HCT116 (cell line): ENCODE results near the gene MAP4K4. TPM values are rescaled to one million over a fixed set of nuclear protein-coding genes. Genes with fewer than 3 reads are reported as not detected.

Experiments
- ATAC-seq: fragments of 200-7000 bp; cut with Tn5 transposase; 2 replicates; pipeline ENCODE4 v1.9.1; 2020; ENCODE audit warnings: mild to moderate bottlenecking, moderate library complexity
- BruUV-seq: library from RNA; stranded (reverse); fragments of 400-500 nt; replicated peaks from 2 replicates; lab custom pipeline; 2021; lab: Mats Ljungman, UMichigan
- CTCF ChIA-PET: fragments of 300-600 bp; sonication (Branson Sonifier 250); formaldehyde crosslinking; loops from one replicate; lab custom pipeline; 2021; ENCODE audit warnings: antibody characterized with exemption; lab: Charles Lee
- POLR2A ChIA-PET: fragments of 300-600, 350-600 bp; sonication (Branson Sonifier 250); formaldehyde crosslinking; loops from one replicate; lab custom pipeline; 2021; ENCODE audit warnings: antibody characterized with exemption; lab: Charles Lee
- RAD21 ChIA-PET, 2 experiments: fragments of 300-600 bp; sonication (Branson Sonifier 250); formaldehyde crosslinking; loops; one replicate each; lab custom pipeline; 2023; ENCODE audit warnings: low total read pairs in 2 of 2; ENCODE audit not compliant: uncharacterized antibody in 2 of 2, unreplicated experiment in 2 of 2, low non-redundant PET in 1 of 2; lab: Charles Lee
- DNase-seq: peaks from one replicate; pipeline ENCODE4 v3.0.0-alpha.2; 2010; ENCODE audit warnings: low read depth, low spot score
- H2AFZ ChIP-seq: fragments of 200-600 bp; shearing (Covaris generic), sonication (generic); 2 replicates; pipeline ENCODE4 v1.6.1; 2017; ENCODE audit warnings: low read depth, mixed run types, mixed read lengths, antibody characterized with exemption, low read length; ENCODE audit not compliant: poor library complexity, severe bottlenecking
- H3K27ac ChIP-seq: 2 replicates; pipeline ENCODE4 v1.5.1; 2012; ENCODE audit warnings: low read depth, low read length
- H3K27me3 ChIP-seq: fragments of 200-600 bp; sonication (generic); 2 replicates; pipeline ENCODE4 v1.6.1; 2016; ENCODE audit warnings: mixed run types, low read length, mixed read lengths; ENCODE audit not compliant: insufficient read depth
- H3K36me3 ChIP-seq, 2 experiments: fragments of 200-500 bp in 1 of 2; fragments of 200-600 bp in 1 of 2; sonication (Bioruptor generic) in 1 of 2; sonication (generic) in 1 of 2; 2 replicates each; pipeline versions ENCODE4 v1.5.1 to v1.6.1; 2014 to 2016; ENCODE audit warnings: low read length in 2 of 2, inconsistent platforms in 1 of 2, mixed read lengths in 1 of 2, mixed run types in 1 of 2; ENCODE audit not compliant: insufficient read depth in 2 of 2, control insufficient read depth in 1 of 2
- H3K4me1 ChIP-seq, 2 experiments: fragments of 200-600 bp in 1 of 2; sonication (generic) in 1 of 2; 2 replicates each; pipeline versions ENCODE4 v1.5.1 to v1.6.1; 2012 to 2017; ENCODE audit warnings: low read length in 2 of 2, inconsistent platforms in 1 of 2, mild to moderate bottlenecking in 1 of 2, mixed read lengths in 1 of 2, mixed run types in 1 of 2, moderate library complexity in 1 of 2; ENCODE audit not compliant: insufficient read depth in 2 of 2, control insufficient read depth in 1 of 2
- H3K4me2 ChIP-seq: fragments of 200-600 bp; sonication (generic); 2 replicates; pipeline ENCODE4 v1.6.1; 2017; ENCODE audit warnings: mixed run types, low read length, mixed read lengths
- H3K4me3 ChIP-seq, 2 experiments: fragments of 200-600 bp in 1 of 2; sonication (generic) in 1 of 2; replicated peaks in 1 of 2; 2 replicates each; pipeline ENCODE4 v1.5.1; 2011 to 2016; ENCODE audit warnings: low read length in 2 of 2, control low read depth in 1 of 2, low read depth in 1 of 2, mild to moderate bottlenecking in 1 of 2, mixed read lengths in 1 of 2, mixed run types in 1 of 2
- H3K79me2 ChIP-seq: fragments of 200-600 bp; sonication (generic); 2 replicates; pipeline ENCODE4 v1.6.1; 2017; ENCODE audit warnings: mild to moderate bottlenecking, mixed run types, low read length, moderate library complexity, mixed read lengths; ENCODE audit not compliant: insufficient read depth
- H3K9ac ChIP-seq: fragments of 200-600 bp; sonication (generic); 2 replicates; pipeline ENCODE4 v1.6.1; 2016; ENCODE audit warnings: low read length, mixed read lengths
- H3K9me2 ChIP-seq: fragments of 200-600 bp; sonication (generic), shearing (Covaris generic); 2 replicates; pipeline ENCODE4 v1.6.1; 2017; ENCODE audit warnings: mixed run types, mild to moderate bottlenecking, moderate library complexity; ENCODE audit not compliant: insufficient read depth
- H3K9me3 ChIP-seq, 2 experiments: fragments of 200-500 bp in 1 of 2; fragments of 200-600 bp in 1 of 2; sonication (Bioruptor generic) in 1 of 2; sonication (generic) in 1 of 2; 2 replicates each; pipeline ENCODE4 v1.6.1; 2014 to 2017; ENCODE audit warnings: low read length in 2 of 2, mixed read lengths in 2 of 2, inconsistent platforms in 1 of 2, low read depth in 1 of 2, mild to moderate bottlenecking in 1 of 2, mixed run types in 1 of 2, moderate library complexity in 1 of 2; ENCODE audit not compliant: control insufficient read depth in 1 of 2, insufficient read depth in 1 of 2
- H4K20me1 ChIP-seq: fragments of 200-600 bp; sonication (generic), shearing (Covaris generic); 2 replicates; pipeline ENCODE4 v1.6.1; 2017; ENCODE audit warnings: mixed run types, mild to moderate bottlenecking, moderate library complexity; ENCODE audit not compliant: insufficient read depth
- CEBPB ChIP-seq: IDR thresholded peaks from 2 replicates; pipeline ENCODE4 v1.6.1; 2012; ENCODE audit warnings: low read depth
- ELF1 ChIP-seq: IDR thresholded peaks from 2 replicates; pipeline ENCODE4 v1.6.1; 2012; ENCODE audit warnings: low read depth, borderline replicate concordance
- FOSL1 ChIP-seq: IDR thresholded peaks from 2 replicates; pipeline ENCODE4 v1.6.1; 2012; ENCODE audit warnings: low read depth
- RAD21 ChIP-seq: IDR thresholded peaks from 2 replicates; pipeline ENCODE4 v1.6.1; 2012; ENCODE audit warnings: low read depth, mild to moderate bottlenecking
- REST ChIP-seq: IDR thresholded peaks from 2 replicates; pipeline ENCODE4 v1.6.1; 2012; ENCODE audit warnings: low read depth
- SIN3A ChIP-seq: IDR thresholded peaks from 2 replicates; pipeline ENCODE4 v1.6.1; 2012; ENCODE audit warnings: low read depth
- SP1 ChIP-seq: IDR thresholded peaks from 2 replicates; pipeline ENCODE4 v1.6.1; 2012; ENCODE audit warnings: low read depth
- TCF7L2 ChIP-seq: IDR thresholded peaks from 2 replicates; pipeline ENCODE4 v1.7.0; 2011; ENCODE audit warnings: borderline replicate concordance, inconsistent platforms; ENCODE audit not compliant: insufficient read depth, insufficient read length; ENCODE audit errors: extremely low read depth
- YY1 ChIP-seq: IDR thresholded peaks from 2 replicates; pipeline ENCODE4 v1.6.1; 2011; ENCODE audit warnings: low read length, low read depth, moderate library complexity, mild to moderate bottlenecking; ENCODE audit not compliant: insufficient replicate concordance; ENCODE audit errors: extremely low read depth
- ZFX ChIP-seq: fragments of 450-650 bp; IDR thresholded peaks from 2 replicates; pipeline ENCODE4 v1.6.1; 2017
- intact Hi-C: fragments of 100-400 bp; cut with micrococcal nuclease; formaldehyde crosslinking; loops from 2 replicates; pipeline ENCODE4 v1.10.0; 2022
- total RNA-seq: library from RNA; stranded (reverse); gene quantifications from one replicate; pipeline ENCODE4 v1.2.1, GENCODE V29; 2021; ENCODE audit not compliant: unreplicated experiment
- TF ChIP-seq, protein P1 (sequence below), 3 experiments: fragments of 200-600 bp in 1 of 3; sonication (generic) in 1 of 3; IDR thresholded peaks in 2 of 3; conservative IDR thresholded peaks in 1 of 3; 2 replicates each; pipeline ENCODE4 v1.5.1; 2012 to 2017; ENCODE audit warnings: low read depth in 2 of 3, low read length in 2 of 3, antibody characterized with exemption in 1 of 3, borderline replicate concordance in 1 of 3, control low read depth in 1 of 3, mild to moderate bottlenecking in 1 of 3, mixed read lengths in 1 of 3, mixed run types in 1 of 3, moderate library complexity in 1 of 3; ENCODE audit not compliant: insufficient read depth in 1 of 3

Gene MAP4K4
- total RNA-seq, 1 experiment from 2014 or later = 62.3 TPM

DNA sequence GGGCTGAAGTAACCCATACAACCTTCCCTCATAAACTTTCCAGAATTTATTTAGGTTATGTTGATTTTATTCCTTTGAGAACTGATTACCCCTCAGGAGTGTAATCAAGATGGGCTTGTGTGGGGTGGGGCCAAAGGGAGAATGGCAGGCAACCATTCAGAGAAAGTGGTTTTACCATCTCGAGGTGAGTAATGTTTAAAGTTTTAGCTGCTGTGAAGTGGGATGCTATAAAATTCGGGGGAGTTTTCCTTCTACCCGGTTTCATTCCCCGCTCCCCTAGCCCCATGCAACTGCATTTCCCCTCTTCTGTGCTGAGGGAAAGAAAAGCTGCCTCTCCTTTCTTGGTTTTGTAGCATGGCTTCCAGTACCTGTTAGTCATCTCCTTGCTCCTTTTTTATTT, 34.7 kb downstream of the MAP4K4 start:
- no peak for DNase-seq
- ATAC-seq = no peak
- POLR2A ChIA-PET = no interaction called here
- BruUV-seq = no TSS peak
- intact Hi-C loops = no loop called here
- Histone ChIP-seq H3K4me2 (no peak overlapping the region), H3K36me3 (no peaks in the 10 kb centered on the region), H3K4me1 (peaks cover 0 to 4% of the 10 kb centered on the region in 2 experiments; a peak in 1 of 4 replicates), H3K9ac (no peak overlapping the region), H4K20me1 (no peaks in the 10 kb centered on the region), H3K9me2 (no peaks in the 10 kb centered on the region), H3K27ac (no peak overlapping the region), H2AFZ (no peak overlapping the region), H3K4me3 (no peak overlapping the region), H3K9me3 (no peaks in the 10 kb centered on the region), H3K27me3 (no peaks in the 10 kb centered on the region), H3K79me2 (peaks cover 94% of the 10 kb centered on the region)
- CTCF ChIA-PET = no interaction called here
- RAD21 ChIA-PET = no interaction called here
- TF ChIP-seq, protein P1, sequence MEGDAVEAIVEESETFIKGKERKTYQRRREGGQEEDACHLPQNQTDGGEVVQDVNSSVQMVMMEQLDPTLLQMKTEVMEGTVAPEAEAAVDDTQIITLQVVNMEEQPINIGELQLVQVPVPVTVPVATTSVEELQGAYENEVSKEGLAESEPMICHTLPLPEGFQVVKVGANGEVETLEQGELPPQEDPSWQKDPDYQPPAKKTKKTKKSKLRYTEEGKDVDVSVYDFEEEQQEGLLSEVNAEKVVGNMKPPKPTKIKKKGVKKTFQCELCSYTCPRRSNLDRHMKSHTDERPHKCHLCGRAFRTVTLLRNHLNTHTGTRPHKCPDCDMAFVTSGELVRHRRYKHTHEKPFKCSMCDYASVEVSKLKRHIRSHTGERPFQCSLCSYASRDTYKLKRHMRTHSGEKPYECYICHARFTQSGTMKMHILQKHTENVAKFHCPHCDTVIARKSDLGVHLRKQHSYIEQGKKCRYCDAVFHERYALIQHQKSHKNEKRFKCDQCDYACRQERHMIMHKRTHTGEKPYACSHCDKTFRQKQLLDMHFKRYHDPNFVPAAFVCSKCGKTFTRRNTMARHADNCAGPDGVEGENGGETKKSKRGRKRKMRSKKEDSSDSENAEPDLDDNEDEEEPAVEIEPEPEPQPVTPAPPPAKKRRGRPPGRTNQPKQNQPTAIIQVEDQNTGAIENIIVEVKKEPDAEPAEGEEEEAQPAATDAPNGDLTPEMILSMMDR (IDR thresholded peaks at IDR 0.05 in 2 of 3, conservative IDR thresholded peaks at IDR 0.05 in 1 of 3; ENCODE audit: borderline replicate concordance in 1 of 3, insufficient read depth in 1 of 3, low read depth in 2 of 3, low read length in 2 of 3) = no peak
- no peak for TF ChIP-seq CEBPB

DNA sequence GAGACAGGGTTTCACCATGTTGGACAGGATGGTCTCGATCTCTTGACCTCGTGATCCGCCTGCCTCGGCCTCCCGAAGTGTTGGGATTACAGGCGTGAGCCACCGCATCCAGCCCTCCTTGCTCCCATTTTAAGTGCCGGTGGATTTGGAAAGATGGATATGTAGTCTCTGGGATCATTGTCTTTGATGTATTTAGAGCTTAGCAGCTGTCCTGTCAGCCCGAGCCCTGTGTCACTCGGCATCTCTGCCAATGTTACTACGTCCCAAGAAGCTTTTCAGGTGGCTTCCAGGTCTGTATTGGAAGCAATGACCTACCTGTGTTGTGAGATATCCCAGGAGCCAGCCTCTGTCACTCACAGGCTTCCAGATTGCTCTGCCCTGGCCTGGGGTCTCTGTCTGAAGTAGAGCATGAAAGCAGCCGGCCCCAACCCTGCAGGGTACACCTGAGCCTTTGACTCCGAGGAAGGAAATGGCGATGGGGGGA, 35.3 kb downstream of the MAP4K4 start:
- Histone ChIP-seq H3K36me3 (no peaks in the 10 kb centered on the region), H3K4me1 (peaks cover 0 to 4% of the 10 kb centered on the region in 2 experiments; a peak in 1 of 4 replicates), H3K9ac (no peak overlapping the region), H3K27me3 (no peaks in the 10 kb centered on the region), H4K20me1 (no peaks in the 10 kb centered on the region), H3K9me2 (no peaks in the 10 kb centered on the region), H3K79me2 (peaks cover 94% of the 10 kb centered on the region), H3K27ac (no peak overlapping the region), H3K9me3 (no peaks in the 10 kb centered on the region), H2AFZ (no peak overlapping the region), H3K4me3 (no peak overlapping the region), H3K4me2 (no peak overlapping the region)
- TF ChIP-seq FOSL1 (no peak), SP1 (no peak), TCF7L2 (no peak), SIN3A (no peak), ELF1 (no peak), YY1 (no peak), ZFX (no peak), RAD21 (no peak), REST (no peak)
- TF ChIP-seq, protein P1 (IDR thresholded peaks at IDR 0.05 in 2 of 3, conservative IDR thresholded peaks at IDR 0.05 in 1 of 3; ENCODE audit: borderline replicate concordance in 1 of 3, insufficient read depth in 1 of 3, low read depth in 2 of 3, low read length in 2 of 3) = no peak
- POLR2A ChIA-PET = no interaction called here
- RAD21 ChIA-PET = no interaction called here
- BruUV-seq = no TSS peak
- no peak for ATAC-seq
- CTCF ChIA-PET = no interaction called here
- intact Hi-C loops = no loop called here
- no peak for DNase-seq
